Right atrium auricular region (tissue), 2 donors: ENCODE measurements around the gene MBLAC1. TPM values are rescaled to one million over a fixed set of nuclear protein-coding genes. Genes with fewer than 3 reads are reported as not detected.

Experiments
- DNase-seq: peaks from one replicate; pipeline ENCODE4 v3.0.0-alpha.2; 2019; ENCODE audit warnings: low spot score
- H3K27ac ChIP-seq, 2 donors: fragments of 200-600 bp; sonication (generic); 1 replicate in 1 of 2; 2 replicates in 1 of 2; pipeline ENCODE4 v1.5.1; 2016 to 2019
- H3K27me3 ChIP-seq, 2 donors: fragments of 200-600 bp; sonication (generic); one replicate each; pipeline versions ENCODE4 v1.5.1 to v1.6.0; 2017 to 2019
- H3K36me3 ChIP-seq: fragments of 200-600 bp; sonication (generic); one replicate; pipeline ENCODE4 v1.5.1; 2016
- H3K4me1 ChIP-seq, 2 donors: fragments of 200-600 bp; sonication (generic); one replicate each; pipeline versions ENCODE4 v1.5.1 to v1.6.0; 2017 to 2019
- H3K4me3 ChIP-seq, 2 donors: fragments of 200-600 bp; sonication (generic); 1 replicate in 1 of 2; 2 replicates in 1 of 2; pipeline ENCODE4 v1.5.1; 2017 to 2019; ENCODE audit warnings: mild to moderate bottlenecking in 1 of 2, moderate library complexity in 1 of 2
- H3K9me3 ChIP-seq, 2 donors: fragments of 200-600 bp; sonication (generic); one replicate each; pipeline ENCODE4 v1.5.1; 2019
- total RNA-seq, 2 donors: library from RNA; depleted of rRNA; stranded (reverse); fragments of >200 nt; gene quantifications; one replicate each; pipeline ENCODE4 v1.1.0, GENCODE V29; 2016
- TF ChIP-seq, protein P1 (sequence below), 2 donors: fragments of 200-600 bp; sonication (generic); IDR thresholded peaks; one replicate each; pipeline ENCODE4 v1.5.1; 2019; ENCODE audit warnings: antibody characterized with exemption in 2 of 2

MBLAC1 gene
- total RNA-seq, 2 donors from 2014 or later: 3.3 to 6.1 TPM

DNA sequence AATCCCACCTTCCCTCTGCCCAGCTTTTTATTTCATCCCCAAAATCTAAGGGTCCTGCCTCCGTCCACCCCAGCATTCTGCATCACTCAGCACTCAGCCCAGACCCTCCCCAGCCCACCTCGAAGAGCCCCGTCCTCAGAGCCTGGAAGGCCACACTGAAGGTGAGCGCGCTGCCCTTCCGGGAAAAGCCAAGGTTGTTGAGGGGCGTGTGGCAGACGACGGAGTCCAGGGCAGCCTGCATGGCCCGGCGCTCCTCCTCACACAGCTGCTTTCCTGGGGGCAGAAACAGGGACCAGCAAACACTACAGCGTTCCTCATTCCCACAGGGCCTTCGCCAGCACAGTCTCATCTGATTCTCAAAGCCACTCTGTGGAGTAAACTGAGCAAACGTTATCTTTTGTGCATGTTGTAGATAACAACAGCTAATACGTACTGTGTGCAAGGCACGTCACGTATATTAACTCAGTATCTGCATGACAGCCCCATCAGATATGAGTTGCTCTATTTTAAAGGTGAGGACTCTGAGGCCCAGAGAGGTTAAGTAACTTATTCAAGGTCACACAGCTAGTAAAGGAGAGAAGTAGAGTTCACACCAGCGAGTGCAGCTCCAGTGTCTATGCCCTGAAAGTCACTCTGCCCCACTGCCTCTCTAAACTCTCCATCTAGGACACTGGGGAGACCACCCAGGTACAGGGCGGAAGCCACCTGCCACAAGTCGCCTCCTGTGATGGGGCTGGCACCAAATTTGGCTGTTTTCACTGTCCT lies 29.0 kb downstream of the MBLAC1 start:
- H3K4me3 ChIP-seq: no peak overlapping the region
- H3K4me1 ChIP-seq: peaks cover 0 to 22% of the 10 kb centered on the region in 2 donors
- H3K36me3 ChIP-seq: peaks cover 33% of the 10 kb centered on the region
- H3K27ac ChIP-seq: no peak overlapping the region
- H3K27me3 ChIP-seq: no peaks in the 10 kb centered on the region
- no peaks in the 10 kb centered on the region for H3K9me3 ChIP-seq
- DNase-seq: no peak
- TF ChIP-seq, protein P1, sequence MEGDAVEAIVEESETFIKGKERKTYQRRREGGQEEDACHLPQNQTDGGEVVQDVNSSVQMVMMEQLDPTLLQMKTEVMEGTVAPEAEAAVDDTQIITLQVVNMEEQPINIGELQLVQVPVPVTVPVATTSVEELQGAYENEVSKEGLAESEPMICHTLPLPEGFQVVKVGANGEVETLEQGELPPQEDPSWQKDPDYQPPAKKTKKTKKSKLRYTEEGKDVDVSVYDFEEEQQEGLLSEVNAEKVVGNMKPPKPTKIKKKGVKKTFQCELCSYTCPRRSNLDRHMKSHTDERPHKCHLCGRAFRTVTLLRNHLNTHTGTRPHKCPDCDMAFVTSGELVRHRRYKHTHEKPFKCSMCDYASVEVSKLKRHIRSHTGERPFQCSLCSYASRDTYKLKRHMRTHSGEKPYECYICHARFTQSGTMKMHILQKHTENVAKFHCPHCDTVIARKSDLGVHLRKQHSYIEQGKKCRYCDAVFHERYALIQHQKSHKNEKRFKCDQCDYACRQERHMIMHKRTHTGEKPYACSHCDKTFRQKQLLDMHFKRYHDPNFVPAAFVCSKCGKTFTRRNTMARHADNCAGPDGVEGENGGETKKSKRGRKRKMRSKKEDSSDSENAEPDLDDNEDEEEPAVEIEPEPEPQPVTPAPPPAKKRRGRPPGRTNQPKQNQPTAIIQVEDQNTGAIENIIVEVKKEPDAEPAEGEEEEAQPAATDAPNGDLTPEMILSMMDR (IDR thresholded peaks at IDR 0.05): no peak

- H3K4me3 ChIP-seq: no peak overlapping the region
- H3K27ac ChIP-seq: peak overlapping the region in 1 of 2 donors; percentile 80
- H3K27me3 ChIP-seq: no peaks in the 10 kb centered on the region
- TF ChIP-seq, protein P1 (IDR thresholded peaks at IDR 0.05): no peak
- no peaks in the 10 kb centered on the region for H3K9me3 ChIP-seq
- H3K4me1 ChIP-seq: peaks cover 0 to 22% of the 10 kb centered on the region in 2 donors
- peaks cover 33% of the 10 kb centered on the region for H3K36me3 ChIP-seq
- DNase-seq: no peak
These were observed 29.7 kb downstream of the MBLAC1 start for GRCh38 chr7:100156331-100157068.

- Histone ChIP-seq H3K36me3 (peaks cover 33% of the 10 kb centered on the region), H3K4me3 (no peak overlapping the region)
These were observed 30.2 kb downstream of the MBLAC1 start for GRCh38 chr7:100157069-100157333.

GRCh38 chr7:100157334-100158228 lies 30.8 kb downstream of the MBLAC1 start:
- TF ChIP-seq, protein P1 (IDR thresholded peaks at IDR 0.05): no peak

More at GRCh38 chr7:100157069-100157333, 30.2 kb downstream of the MBLAC1 start:
- H3K9me3 ChIP-seq: no peaks in the 10 kb centered on the region
- TF ChIP-seq, protein P1 (IDR thresholded peaks at IDR 0.05): no peak
- no peaks in the 10 kb centered on the region for H3K27me3 ChIP-seq
- no peak for DNase-seq
- H3K27ac ChIP-seq: peak overlapping the region in 1 of 2 donors; percentile 80
- peaks cover 0 to 22% of the 10 kb centered on the region in 2 donors for H3K4me1 ChIP-seq

DNA sequence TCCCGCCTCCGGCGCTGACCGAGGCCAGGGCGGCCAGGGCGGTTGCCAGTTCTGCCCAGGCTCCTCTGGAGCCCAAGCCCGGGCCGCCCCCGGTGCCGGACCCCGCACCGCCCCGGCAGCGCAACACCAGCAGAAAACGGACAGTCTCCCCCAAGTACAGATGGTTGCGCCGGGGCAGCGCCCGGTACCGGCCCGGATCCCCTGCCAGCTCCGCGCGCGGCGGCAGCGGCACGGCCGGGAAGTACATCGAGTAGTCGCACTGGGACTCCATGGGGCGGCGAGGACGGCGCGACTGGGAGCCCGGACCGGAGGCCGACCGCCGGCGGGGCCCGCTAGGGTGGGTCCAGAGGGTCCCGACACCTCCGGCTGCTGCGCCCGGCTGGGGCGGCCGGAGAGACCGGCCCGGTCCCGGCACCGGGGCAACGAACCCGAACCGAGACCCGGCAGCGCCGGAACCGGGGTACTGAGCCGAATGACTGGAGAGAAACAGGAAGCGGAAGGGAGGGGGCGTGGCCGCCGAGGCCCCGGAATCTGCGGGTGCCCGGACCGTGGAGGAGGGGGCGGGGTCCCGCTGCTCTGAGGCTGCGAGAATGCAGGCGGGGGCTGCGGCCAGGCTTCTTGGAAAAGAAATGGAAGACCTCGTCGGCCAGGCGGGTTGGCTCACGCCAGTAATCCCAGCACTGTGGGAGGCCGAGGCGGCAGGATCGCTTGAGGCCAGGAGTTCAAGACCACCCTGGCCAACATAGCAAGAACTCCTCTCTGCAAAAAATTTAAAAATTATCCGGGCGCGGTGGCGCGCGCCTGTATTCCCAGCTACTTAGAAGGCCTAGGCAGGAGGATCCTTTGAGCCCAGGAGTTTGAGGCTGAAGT lies 31.7 kb downstream of the MBLAC1 start, which contains the start of gene TRAPPC14:
TSS of gene TRAPPC14 (minus strand) at position 495 of the 870 bp plus-strand sequence. CDS start at position 271, 224 bp downstream.
- peaks cover 0 to 22% of the 10 kb centered on the region in 2 donors for H3K4me1 ChIP-seq
- TF ChIP-seq, protein P1 (IDR thresholded peaks at IDR 0.05): no peak
- H3K9me3 ChIP-seq: no peaks in the 10 kb centered on the region
- peak within 1 kb of the TSS; percentile 72 to 80 for H3K27ac ChIP-seq
- DNase-seq: peak; percentile 92
- H3K36me3 ChIP-seq: peaks cover 32% of the 10 kb centered on the region
- H3K4me3 ChIP-seq: peak within 1 kb of the TSS; percentile 71 to 74
- H3K27me3 ChIP-seq: no peaks in the 10 kb centered on the region

More at GRCh38 chr7:100157334-100158228, 30.8 kb downstream of the MBLAC1 start:
- peak; percentile 69 for DNase-seq
- peaks cover 0 to 22% of the 10 kb centered on the region in 2 donors for H3K4me1 ChIP-seq
- peak overlapping the region; percentile 71 to 74 for H3K4me3 ChIP-seq
- H3K27me3 ChIP-seq: no peaks in the 10 kb centered on the region
- H3K27ac ChIP-seq: peak overlapping the region; percentile 72 to 80
- H3K36me3 ChIP-seq: peaks cover 33% of the 10 kb centered on the region
- no peaks in the 10 kb centered on the region for H3K9me3 ChIP-seq
